ENCODE data around the gene ZFP69B. TPM values are rescaled to one million over a fixed set of nuclear protein-coding genes. Genes with fewer than 3 reads are reported as not detected.

The ZFP69B gene
- 1.7 and 2.1 TPM in 2 replicates for polyA plus RNA-seq (2012; rRNA removed)
- 2.4 TPM in 2 replicates for polyA plus RNA-seq (2012; cell fraction: cytosol; rRNA removed)
- polyA plus RNA-seq (2012; cell fraction: nucleus; rRNA removed), result 2.1 and 3.0 TPM in 2 replicates

GRCh38 chr1:40449684-40450494 is at the start of gene ZFP69B:
TSS of gene ZFP69B (plus strand) at chr1:40450476. CDS start at chr1:40450962, 486 bp downstream.
- Histone ChIP-seq H3K27me3 (ENCODE audit: insufficient read depth) (no peaks in the 10 kb centered on the region), H3K9ac (peak within 1 kb of the TSS; percentile 66), H3K79me2 (ENCODE audit: insufficient read depth) (0 out of 2 replicates have a peak, but pooled peaks cover 2% of the 10 kb centered on the region), H3K9me3 (no peaks in the 10 kb centered on the region), H3K9me2 (no peaks in the 10 kb centered on the region), H3K4me3 (ENCODE audit: low read depth in 2 of 2, low read length in 1 of 2) (peak within 1 kb of the TSS; percentile 73 to 83), H3K4me1 (ENCODE audit: control insufficient read depth in 1 of 2, insufficient read depth in 2 of 2, low read depth in 1 of 2, low read length in 1 of 2) (peaks cover 0 to 2% of the 10 kb centered on the region in 2 experiments; a peak in 2 of 4 replicates), H3K4me2 (peak within 1 kb of the TSS; percentile 87), H4K20me1 (ENCODE audit: insufficient read depth) (no peaks in the 10 kb centered on the region), H2AFZ (ENCODE audit: low read depth) (peak within 1 kb of the TSS; percentile 96), H3K36me3 (replicated peaks in 1 of 2; ENCODE audit: control insufficient read depth in 1 of 2, insufficient read depth in 2 of 2, low read length in 1 of 2) (peaks cover 4 to 13% of the 10 kb centered on the region in 2 experiments), H3K27ac (ENCODE audit: low read depth in 2 of 2, low read length in 1 of 2) (peak within 1 kb of the TSS; percentile 79 to 97), H3F3A (replicated peaks; ENCODE audit: insufficient read depth) (peaks cover 14% of the 10 kb centered on the region)
- POLR2A ChIA-PET, result interaction anchor here (0.6 to 1.6 kb wide), 9 partner anchors 10 to 213 kb away, joined by 3 to 7 read pairs (median 4); partner anchors contain the start of genes EXO5, SMAP2, ZFP69 and ZNF684
- CTCF ChIA-PET, result interaction anchor here (0.6 to 2.6 kb wide), 8 partner anchors 8 to 306 kb away, joined by 3 to 20 read pairs (median 4); no protein-coding TSS in a partner anchor
- peak; percentile 98 for DNase-seq
- WGBS (ENCODE audit: low lambda C conversion rate), result 2% methylated on average over 17 of the region's 64 CpGs
- TF ChIP-seq YY1 (IDR thresholded peaks at IDR 0.05; ENCODE audit: low read depth), result peak; percentile 70; the same call in 1 of the 2 replicates
- peak; percentile 93 for TF ChIP-seq NRF1 (IDR thresholded peaks at IDR 0.05; ENCODE audit: low read depth, low read length)
- 0 out of 2 replicates have a peak, but pooled peaks have one; percentile 8 for TF ChIP-seq ZBTB33 (IDR thresholded peaks at IDR 0.05; ENCODE audit: borderline replicate concordance, low read depth)
- TF ChIP-seq GATA2 (CRISPR knock-in tag; IDR thresholded peaks at IDR 0.05), result no peak; the same call in 1 of the 2 replicates
- 0 out of 2 replicates have a peak, but pooled peaks have one; percentile 15 for TF ChIP-seq USF1 (IDR thresholded peaks at IDR 0.05; ENCODE audit: borderline replicate concordance, low read depth)
- TF ChIP-seq SIN3A (IDR thresholded peaks at IDR 0.05; ENCODE audit: borderline replicate concordance, low read depth, low read length), result peak; percentile 40; the same call in 1 of the 2 replicates
- TF ChIP-seq TCF12 (IDR thresholded peaks at IDR 0.05), result peak; percentile 1; the same call in 1 of the 2 replicates
- TF ChIP-seq TAF1 (IDR thresholded peaks at IDR 0.05; ENCODE audit: borderline replicate concordance, low read depth, low read length), result peak; percentile 71
- TF ChIP-seq CTCF (IDR thresholded peaks at IDR 0.05), result peak; percentile 14; the same call in 1 of the 2 replicates
- no peak for TF ChIP-seq FOXM1 (IDR thresholded peaks at IDR 0.05; ENCODE audit: low read depth)
- TF ChIP-seq SMC3 (IDR thresholded peaks at IDR 0.05; ENCODE audit: low read depth, low read length), result 0 out of 2 replicates have a peak, but pooled peaks have one; percentile 3
- TF ChIP-seq CHD2 (IDR thresholded peaks at IDR 0.05; ENCODE audit: low read length, partially characterized antibody), result no peak
- 0 out of 2 replicates have a peak, but pooled peaks have one; percentile 3 for TF ChIP-seq PBX3 (IDR thresholded peaks at IDR 0.05)
- peak; percentile 51; the same call in 1 of the 2 replicates for TF ChIP-seq ELF1 (IDR thresholded peaks at IDR 0.05)
- TF ChIP-seq EP300 (IDR thresholded peaks at IDR 0.05; ENCODE audit: borderline replicate concordance in 1 of 2, low read depth in 1 of 2, low read length in 1 of 2), result no peak
- TF ChIP-seq REST (IDR thresholded peaks at IDR 0.05; ENCODE audit: low read depth, low read length), result 0 out of 2 replicates have a peak, but pooled peaks have one; percentile 44
- TF ChIP-seq RXRA (IDR thresholded peaks at IDR 0.05; ENCODE audit: borderline replicate concordance, low read depth), result no peak
- no peak for TF ChIP-seq FOSL2 (IDR thresholded peaks at IDR 0.05; ENCODE audit: borderline replicate concordance, low read depth)
- TF ChIP-seq JUND (IDR thresholded peaks at IDR 0.05), result no peak
- no peak for TF ChIP-seq EZH2phosphoT487 (IDR thresholded peaks at IDR 0.05; ENCODE audit: borderline replicate concordance, low read depth)
- peak; percentile 85 for TF ChIP-seq POLR2AphosphoS5 (IDR thresholded peaks at IDR 0.05; ENCODE audit: low read depth, low read length)

Data from SK-N-SH (cell line).